Activated T-cell treated with anti-CD3 and anti-CD28 coated beads for 4 hours (primary cell): Measurements from ENCODE around the gene ABCB11.
"Not testable (repeated sequence)": the region's sequence is repeated elsewhere in the genome, so short reads cannot be mapped to it uniquely, and the experiment has no call there.

Experiments
- DNase-seq: peaks from one replicate; pipeline ENCODE4 v3.0.0-alpha.2; 2020

The ABCB11 gene

DNA sequence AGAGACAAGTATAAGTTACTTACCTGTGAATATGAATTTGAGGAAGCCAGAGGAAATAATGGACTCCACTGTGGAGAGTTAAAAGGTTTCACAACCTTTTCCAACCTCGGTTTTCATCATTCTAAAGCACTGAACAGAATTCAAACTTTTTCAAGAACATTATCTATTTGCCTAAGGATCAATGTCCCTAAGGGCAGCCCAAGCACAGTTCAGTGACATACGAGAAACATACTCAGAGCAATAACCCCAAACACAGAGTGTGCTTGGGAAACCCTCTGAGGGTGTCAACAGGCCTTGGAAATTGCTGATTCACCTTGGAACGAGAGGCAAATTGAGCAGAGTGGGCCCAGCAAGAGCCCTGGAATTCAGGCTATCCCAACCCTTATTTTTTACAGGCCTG is at the start of gene ABCB11:
Gene ABCB11 (minus strand): TSS at position 123 of the 400 bp plus-strand sequence. CDS start 13,199 bp downstream, outside the sequence.
- no peak for DNase-seq

DNA sequence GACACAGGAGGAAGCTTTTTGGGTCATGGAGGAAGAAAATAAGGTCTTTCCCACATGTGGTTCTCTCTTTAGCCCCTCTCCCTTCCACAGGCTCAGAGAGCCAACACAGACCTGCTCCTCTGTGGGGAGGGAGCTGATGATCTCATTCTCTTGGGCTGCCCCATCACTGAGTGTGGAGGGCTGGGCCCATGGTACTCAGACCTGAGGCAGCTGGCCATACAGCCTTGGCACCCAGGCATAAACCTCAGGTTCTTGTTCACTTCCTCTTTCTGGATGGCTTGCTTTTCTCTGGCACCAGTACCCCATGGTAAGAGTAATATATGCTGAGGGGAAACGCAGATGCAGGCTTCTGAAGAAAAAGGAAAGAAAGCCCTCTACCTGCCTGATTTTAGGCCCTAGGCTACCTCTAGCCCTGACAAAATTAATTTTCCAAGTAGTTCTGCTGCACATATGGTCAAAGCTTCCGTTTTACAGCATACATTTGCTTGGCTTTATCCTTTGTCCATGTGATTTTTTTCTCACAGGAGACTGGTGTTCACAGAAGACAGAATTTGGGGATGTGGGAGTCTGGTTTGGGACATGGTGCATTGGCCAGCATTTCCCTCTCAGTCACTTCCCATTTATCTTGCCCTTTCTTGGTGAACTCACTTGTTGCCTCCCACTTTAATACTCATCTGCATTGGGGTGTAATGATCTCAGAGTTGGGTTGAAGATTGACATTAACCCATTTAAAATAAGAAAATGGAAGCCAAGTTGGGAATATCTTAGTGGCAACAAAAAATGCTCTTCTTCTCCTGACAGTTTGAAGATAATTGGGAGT is 49.3 kb upstream of the ABCB11 start:
- DNase-seq, result no peak

DNA sequence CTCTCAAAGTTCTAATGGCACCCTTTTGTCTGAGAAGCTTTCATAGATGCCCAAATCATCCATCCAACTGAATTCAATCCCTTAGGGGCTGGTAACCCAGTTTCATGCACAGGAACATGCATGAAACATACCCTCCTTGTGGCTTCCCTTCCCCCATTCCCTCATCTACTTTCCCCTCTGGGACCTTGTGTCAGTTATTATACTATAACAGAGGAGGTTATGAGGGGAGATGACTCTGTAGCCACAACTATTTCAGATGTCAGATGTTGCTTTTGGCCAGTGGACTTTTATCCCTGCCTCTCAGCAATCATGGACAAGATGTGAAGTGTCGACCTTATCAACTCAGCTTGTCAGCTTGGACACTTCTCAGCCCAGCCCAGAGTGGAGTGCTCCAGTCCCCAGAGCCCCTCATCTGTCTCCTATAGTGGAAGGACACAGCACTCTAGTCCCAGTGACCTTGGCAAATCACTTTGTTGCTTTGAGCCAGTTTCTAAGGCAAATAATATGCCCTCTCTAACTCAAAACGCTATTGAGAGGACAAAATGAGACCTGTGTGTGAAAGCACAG is 46.6 kb upstream of the ABCB11 start:
- no peak for DNase-seq

DNA sequence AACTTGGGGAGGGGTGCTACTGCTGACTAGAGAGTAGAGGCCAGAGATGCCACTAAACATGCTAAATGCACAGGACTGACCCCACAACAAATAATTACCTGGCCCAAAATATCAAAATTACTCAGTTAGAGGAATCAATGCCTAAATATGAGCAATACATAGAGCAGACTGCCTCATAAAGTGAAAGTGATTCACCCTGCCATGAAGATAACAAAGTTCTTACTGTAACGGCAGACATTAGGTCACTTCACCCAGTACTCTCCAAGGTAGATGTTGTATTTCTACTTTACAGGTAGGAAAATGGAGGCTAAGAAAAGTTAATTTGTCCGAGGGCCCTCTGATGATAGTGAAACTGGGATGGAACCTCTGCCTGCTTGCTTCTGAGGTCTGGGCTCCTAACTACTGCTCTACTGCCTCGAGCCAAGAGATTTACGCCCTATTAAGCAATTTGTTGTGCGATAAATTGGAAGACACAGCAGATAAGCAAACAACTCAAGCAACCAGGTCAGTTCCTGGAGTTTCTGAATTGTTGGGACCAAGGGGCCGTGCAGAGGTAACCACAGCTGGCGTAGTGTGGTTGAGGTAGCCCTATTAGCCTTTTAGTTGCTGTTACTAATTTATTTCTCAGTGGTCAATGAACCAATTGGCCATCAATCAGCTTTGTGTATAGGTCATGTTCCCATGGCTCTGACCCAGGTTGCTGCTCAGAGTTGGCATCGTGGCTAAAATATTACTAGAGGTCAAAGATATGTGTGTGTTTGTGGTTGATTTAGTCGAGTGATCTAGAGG is 43.0 kb upstream of the ABCB11 start:
- no peak for DNase-seq

DNA sequence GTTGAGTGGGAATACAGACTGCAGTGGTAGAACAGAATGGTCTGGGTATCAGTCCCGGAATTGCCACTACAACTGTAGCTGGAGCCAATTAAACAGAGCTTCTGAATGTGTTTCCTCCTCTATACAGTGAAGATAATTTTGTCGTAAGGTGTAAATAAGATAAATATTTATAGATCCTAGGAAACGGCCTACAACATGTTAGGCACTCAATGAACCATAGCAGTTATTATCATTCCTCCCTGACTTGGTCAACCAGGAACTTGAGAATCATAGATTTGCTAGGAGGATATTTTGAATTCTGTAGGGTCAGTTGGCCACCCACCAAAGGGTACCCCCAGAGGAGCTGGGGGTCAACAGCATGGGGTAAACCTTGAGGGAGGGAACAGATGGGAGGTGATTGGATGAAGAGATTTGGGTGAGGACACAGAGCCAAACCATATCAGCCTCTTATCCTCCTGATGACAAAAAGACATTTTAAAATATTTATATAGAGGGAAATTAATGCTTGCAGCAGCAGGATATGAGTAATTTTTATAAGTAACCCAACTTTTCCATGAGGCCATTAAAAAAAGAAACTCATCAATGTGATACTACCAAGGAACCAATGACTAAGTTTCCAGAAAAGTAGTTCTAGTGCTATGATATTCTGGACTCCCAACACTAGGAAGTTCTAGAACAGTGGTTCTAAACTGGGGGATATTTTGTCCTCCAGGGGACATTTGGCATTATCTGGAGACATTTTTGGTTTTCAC is 42.3 kb upstream of the ABCB11 start:
- no peak for DNase-seq

DNA sequence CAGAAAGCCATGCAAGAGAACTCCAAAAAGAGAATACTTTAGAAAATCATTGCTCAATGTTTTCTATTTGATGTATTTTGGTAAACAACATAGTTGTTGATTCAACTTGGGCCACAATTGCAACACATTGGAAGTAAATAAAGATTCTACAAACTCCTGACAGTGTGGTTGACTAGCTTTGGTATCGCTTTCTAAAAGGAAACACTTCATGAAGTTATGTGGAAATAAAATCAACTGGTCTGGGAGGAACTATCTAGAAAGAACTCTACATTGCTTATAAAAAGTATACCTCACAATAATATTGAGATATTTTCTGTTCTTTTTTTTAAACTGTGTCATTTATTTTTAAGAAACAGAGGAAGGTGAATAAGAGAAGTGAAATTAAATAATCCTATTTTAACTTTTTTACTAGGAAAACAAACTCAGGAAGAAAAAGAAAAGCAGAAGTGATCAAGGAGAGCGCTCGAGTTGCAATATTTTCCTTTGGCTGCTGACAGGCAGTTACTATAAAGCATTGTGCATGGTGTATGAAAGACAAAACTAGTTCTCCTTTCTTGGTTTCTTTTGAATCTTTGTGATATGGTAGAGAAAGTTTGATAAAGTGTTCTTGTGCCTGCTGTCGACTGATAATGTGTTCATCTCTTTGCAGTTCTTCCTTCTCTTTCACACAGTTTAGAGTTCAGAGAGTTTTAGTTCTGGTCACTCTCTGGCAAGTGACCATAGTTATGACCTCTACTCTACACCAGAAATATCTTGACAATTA is 41.2 kb upstream of the ABCB11 start:
- DNase-seq, result no peak

DNA sequence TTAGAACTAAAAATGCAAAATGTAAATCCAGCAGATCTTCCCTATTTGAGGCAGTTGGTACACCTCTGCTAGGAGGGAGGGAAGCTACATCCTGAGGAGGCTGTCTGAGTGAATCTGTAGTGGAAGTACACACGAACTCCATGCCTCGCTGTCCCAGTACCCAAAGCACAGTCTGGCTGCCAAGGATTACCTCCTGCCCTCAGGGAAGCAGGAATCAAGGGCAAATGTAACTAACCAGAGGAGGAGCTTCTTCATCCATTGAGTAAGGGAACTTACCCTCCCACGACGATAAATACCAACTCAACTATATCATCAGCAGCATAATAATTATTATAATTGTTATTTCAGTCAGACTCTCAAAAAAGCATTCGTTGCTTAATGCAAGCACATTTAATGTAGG is 40.3 kb upstream of the ABCB11 start:
- DNase-seq, result no peak

DNA sequence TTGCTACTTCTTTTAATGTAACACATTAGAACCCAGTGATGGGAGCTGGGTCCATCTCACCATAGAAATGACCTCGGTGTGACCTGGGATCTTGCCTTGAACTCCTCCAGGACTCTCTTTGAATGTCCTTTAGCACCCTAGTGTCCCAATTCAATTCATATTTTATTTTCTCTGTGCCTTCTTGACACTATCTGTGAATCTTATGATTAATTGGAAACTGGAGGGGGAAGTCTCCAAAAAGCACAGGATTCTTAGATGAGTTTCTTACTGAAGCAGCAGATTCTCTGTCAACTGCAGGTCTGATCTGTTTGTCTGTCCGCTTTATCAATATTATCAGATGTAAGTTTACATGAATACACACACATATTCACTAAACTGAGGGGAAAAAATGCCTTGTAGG is 38.7 kb upstream of the ABCB11 start:
- no peak for DNase-seq

DNA sequence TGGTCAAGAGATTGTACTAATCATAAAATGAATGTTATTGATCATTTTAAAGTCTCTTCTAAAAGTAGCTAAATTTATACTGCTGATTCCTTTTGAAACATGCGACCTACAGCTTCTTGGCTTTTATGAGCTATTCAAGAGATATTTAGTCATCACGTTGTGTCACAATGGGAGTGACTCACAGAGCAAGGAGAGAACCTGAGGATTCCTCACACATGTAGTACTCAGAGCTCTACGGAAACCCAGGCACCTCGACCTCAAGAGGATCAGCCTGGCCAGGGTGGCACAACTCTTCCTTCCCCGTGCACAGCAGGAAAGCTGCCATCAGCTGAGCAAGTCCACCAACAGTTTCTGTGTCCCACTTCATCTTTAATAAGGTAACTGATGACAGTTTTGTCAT is 38.2 kb upstream of the ABCB11 start, which contains the start of gene DHRS9:
Gene DHRS9 (plus strand): TSS at position 223 of the 400 bp plus-strand sequence. CDS start 12,019 bp downstream, outside the sequence.
- no peak for DNase-seq

DNA sequence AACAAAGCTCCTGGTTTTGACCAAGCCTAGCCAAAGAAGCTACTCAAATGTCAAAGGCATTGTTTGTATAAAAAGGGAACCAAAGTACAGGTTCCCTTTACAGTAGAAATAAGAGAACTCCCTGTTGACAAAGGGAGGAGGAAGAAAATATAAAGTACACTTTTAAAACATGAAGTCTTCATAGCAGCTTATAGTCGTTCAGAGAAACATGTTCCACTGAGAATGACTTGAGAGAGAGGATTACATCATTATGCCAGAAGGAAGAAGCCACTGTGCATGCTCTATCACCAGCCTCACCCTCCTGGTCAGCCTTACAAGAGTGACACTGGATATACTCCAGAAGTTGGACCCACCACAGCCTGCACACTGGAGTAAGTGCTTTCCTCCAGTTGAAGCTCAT is 35.8 kb upstream of the ABCB11 start:
- no peak for DNase-seq

DNA sequence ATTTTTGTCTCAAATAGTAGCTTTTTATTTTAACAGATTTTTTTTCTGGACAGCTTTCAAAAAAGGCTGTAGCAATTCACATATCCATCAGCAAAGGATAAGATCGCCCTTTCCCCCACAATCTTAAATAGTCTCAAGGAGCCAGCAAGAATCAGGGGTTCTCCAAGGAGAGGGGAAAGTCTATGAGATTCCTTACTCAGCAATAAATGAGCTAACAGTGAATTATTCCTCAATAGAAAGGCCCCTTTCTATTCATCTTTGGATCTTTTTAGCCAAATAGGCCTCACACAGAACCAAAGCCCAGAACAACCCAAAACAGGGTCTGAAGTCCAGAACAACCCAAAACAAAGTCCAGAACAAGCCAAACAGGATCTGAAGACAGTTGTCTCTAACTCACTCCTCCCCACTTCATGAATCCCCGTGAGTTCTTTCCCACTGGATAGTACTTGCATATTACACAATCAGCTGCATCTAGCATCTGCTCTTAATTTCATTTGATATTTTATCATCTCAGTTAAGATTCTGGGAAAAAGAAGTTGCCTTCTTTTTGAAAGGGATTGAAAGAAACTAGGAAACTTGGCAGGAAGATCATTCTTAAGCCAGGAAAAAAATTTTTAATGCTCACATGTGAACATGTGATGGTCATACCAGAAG is 34.9 kb upstream of the ABCB11 start:
- no peak for DNase-seq

DNA sequence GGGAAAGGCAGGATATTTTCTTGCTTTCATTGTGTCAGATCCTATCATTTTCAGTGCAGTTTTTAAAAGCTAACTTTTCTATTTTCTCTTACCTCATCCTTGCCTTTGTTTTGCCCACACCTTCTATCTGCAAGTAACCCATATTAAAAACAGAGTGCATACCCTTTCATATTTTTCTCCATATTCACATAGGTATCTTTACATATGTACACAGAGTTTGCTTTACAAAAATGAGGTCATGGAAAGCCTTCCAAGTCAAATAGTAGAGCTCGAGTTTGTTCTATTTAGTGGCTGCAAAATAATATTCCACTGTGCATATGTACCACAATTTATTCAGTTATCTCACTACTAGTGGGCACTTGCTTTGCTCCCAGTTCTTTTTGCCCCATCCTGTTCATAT is 34.3 kb upstream of the ABCB11 start:
- DNase-seq, result no peak

DNA sequence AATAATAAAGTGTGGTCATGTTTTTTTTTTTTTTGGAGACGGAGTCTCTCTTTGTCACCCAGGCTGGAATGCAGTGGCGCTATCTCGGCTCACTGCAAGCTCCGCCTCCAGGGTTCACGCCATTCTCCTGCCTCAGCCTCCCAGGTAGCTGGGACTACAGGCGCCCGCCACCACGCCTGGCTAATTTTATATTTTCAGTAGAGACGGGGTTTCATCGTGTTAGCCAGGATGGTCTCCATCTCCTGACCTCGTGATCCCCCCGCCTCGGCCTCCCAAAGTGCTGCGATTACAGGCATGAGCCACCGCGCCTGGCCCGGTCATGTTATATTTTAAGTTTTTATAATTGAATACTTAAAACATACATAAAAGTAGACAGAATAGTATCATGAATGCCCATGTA is 33.1 kb upstream of the ABCB11 start:
- not testable (repeated sequence) for DNase-seq

DNA sequence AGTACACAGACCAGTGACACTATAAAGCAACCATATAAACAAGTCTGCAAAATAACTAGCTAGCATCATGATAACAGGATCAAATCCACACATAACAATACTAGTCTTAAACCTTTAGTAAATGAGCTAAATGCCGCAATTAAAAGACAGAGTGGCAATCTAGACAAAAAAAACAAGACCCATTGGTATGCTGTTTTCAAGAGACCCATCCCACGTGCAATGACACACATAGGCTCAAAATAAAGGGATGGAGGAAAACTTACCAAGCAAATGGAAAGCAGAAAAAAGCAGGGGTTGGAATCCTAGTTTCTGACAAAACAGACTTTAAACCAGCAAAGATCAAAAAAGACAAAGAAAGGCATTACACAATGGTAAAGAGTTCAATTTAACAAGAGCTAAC is 23.5 kb upstream of the ABCB11 start:
- not testable (repeated sequence) for DNase-seq

DNA sequence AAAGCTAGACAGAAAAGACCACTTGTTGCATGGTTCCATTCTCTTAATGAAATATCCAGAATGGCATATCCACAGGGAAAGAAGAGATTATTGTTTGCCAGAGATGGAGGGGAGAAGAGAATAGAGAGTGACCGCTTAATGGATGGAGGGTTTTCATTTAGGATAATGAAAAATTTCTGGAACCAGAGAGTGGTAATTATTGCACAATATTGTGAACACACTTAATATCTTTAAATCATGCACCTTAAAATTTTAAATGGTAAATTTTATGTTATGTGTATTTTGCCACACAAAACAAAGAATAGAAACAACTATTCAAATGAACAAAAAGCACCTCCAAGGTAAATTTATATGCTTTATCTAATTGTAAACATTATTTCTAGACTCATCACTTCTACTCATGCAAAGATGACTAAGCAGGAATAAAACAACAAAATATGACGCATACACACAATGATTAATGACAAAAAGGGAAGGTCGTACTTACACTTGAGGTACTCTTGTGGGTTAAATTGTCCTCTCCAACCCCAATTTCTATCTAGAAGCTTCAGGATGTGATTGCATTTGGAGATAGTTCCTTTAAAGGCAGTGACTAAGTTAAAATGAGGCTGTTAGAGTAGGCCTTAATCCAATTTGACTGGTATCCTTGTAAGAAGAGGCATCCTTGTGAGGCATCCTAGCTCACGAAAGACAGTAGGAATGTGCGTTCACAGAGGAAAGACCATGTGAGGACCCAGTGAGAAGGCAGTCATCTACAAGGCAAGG is 19.5 kb upstream of the ABCB11 start:
- DNase-seq, result no peak

DNA sequence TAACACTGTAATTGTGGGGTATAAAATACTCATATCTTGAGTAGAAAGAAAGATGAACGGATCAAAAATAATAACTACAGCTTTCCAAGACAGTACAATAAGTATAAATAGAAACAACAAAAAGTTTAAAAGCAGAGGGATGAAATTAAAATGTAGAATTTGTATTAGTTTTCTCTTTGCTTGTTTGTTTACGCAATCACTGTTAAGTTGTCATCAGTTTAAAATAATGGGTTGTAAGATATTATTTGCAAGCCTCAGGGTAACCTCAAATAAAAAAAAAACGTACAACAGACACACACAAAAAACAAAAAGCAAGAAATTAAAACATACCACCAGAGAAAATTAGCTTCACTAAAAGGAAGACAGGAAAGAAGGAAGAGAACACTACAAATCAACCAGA is 18.0 kb upstream of the ABCB11 start:
- no peak for DNase-seq

DNA sequence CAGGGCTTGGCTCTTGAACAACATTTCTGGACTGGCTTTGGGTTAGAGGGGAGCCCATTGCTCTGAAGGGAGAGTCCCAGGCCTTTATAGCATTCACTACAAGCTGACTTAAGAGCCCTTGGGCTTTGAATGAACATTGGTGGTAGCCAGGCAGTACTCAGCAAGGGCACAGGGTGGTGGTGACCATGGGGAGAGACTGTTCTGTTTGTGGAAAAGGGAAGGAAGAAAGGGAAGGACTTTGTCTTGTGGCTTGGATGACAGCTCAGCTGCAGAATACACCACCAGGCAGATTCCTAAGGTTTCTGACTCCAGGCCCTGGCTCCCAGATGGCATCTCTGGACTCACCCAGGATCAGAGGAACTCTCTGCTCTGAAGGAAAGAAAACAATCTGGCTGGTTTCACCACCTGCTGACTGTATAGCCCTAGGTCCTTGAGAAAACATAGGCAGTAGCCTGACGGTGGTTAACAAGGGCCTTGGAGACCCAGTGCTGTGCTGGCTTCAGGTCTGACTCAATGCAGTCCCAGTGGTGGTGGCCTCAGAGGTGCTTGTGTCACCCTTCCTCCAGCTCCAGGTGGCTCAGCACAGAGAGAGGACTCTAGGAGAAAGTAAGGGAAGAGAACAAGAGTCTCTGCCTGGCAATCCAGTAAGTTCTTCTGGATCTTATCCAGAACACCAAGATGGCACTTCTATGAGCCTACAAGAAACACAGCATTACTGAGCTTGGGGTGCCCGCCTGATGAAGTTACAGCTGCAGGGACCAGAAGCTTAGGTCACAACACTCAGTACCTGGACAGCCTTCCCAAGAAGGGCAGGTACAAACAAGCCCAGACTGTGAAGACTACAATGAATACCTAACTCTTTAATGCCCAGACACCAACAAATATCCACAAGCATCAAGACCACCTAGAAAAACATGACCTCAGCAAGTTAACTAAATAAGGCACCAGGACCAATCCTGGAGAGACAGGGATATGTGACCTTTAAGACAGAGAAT is 16.4 kb upstream of the ABCB11 start:
- DNase-seq, result no peak

DNA sequence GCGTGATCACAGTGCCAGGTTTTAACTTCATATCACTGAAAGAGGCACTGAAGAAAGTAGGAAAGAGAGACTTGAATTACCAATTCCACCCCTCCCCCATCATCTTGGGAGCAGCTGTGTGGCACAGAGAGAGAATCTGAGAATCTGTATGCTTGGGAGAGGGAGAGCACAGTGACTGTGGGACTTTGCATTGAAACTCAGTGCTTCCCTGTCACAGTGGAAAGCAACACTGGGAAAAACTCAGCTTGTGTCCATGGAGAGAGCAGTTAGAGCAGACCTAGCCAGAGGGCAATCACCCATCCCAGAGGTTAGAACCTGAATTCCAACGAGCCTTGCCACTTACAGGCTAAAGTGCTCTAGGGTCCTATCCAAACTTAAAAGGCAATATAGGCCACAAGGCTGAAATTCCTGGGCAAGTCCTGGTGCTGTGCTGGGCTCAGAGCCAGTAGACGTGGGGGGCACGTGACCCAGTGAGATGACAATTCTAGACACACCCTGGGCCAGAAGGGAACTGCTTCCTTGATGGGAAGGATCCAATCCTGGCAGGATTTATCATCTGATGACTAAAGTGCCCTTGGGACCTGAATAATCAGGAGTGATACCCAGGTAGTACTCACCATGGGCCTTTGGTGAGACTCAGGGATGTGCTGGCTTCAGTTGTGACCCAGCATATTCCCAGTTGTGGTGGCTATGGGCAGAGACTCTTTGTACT is 15.5 kb upstream of the ABCB11 start:
- DNase-seq, result no peak

DNA sequence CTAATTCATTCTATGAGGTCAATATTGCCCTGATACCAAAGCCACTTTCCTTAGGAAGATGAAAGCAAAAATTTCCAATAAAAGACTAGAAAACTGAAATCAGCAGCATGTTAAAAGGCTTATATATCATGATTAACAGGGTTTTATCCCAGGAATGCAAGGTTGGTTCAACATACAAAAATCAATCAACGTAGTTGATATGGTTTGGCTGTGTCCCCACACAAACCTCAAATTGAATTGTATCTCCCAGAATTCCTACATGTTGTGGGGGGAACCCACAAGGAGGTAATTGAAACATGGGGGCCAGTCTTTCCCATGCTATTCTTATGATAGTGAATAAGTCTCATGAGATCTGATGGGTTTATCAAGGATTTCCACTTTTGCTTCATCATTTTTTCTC is 11.7 kb upstream of the ABCB11 start:
- no peak for DNase-seq
